ENCODE results near the gene PLCH2. TPM values are rescaled to one million over a fixed set of nuclear protein-coding genes. Genes with fewer than 3 reads are reported as not detected.

PLCH2 gene
- total and polyA plus RNA-seq, 8 donors = 0.67 to 6.5 (median 3.7) TPM

GRCh38 chr1:2506007-2506860 lies 30.1 kb downstream of the PLCH2 start:
- H3K4me3 ChIP-seq = no peak overlapping the region
- no peak for ATAC-seq
- no peaks in the 10 kb centered on the region for H3K4me1 ChIP-seq
- DNase-seq = no peak
- intact Hi-C loops (cut with DNase I) = no loop called here
- H3K36me3 ChIP-seq = peaks cover 1 to 41% of the 10 kb centered on the region in 2 donors
- no peak overlapping the region for H3K27ac ChIP-seq
- H3K9me3 ChIP-seq = no peaks in the 10 kb centered on the region
- no peak for TF ChIP-seq CTCF (IDR thresholded peaks at IDR 0.05)
- H3K27me3 ChIP-seq = peaks cover 8 to 53% of the 10 kb centered on the region in 2 donors

GRCh38 chr1:2506901-2507565 lies 30.9 kb downstream of the PLCH2 start:
- no peak overlapping the region for H3K4me3 ChIP-seq
- no peak for DNase-seq
- intact Hi-C loops (cut with DNase I) = no loop called here
- no peak overlapping the region for H3K27ac ChIP-seq
- H3K36me3 ChIP-seq = peaks cover 4 to 49% of the 10 kb centered on the region in 2 donors
- no peaks in the 10 kb centered on the region for H3K4me1 ChIP-seq
- peaks cover 8 to 45% of the 10 kb centered on the region in 2 donors for H3K27me3 ChIP-seq
- peak; percentile 15 for ATAC-seq
- TF ChIP-seq CTCF (IDR thresholded peaks at IDR 0.05) = no peak
- H3K9me3 ChIP-seq = no peaks in the 10 kb centered on the region

- H3K4me1 ChIP-seq = no peaks in the 10 kb centered on the region
- no peak overlapping the region for H3K27ac ChIP-seq
- DNase-seq (no peak), ATAC-seq (no peak)
- H3K36me3 ChIP-seq = peaks cover 4 to 57% of the 10 kb centered on the region in 2 donors
- H3K4me3 ChIP-seq = no peak overlapping the region
- no peak for TF ChIP-seq CTCF (IDR thresholded peaks at IDR 0.05)
- peaks cover 8 to 38% of the 10 kb centered on the region in 2 donors for H3K27me3 ChIP-seq
- H3K9me3 ChIP-seq = no peaks in the 10 kb centered on the region
- intact Hi-C loops (cut with DNase I) = no loop called here
Measured at GRCh38 chr1:2507744-2508155, 31.7 kb downstream of the PLCH2 start.

GRCh38 chr1:2508180-2508579 lies 32.1 kb downstream of the PLCH2 start:
- no peak for TF ChIP-seq CTCF (IDR thresholded peaks at IDR 0.05)

GRCh38 chr1:2508751-2509150 lies 32.7 kb downstream of the PLCH2 start:
- Histone ChIP-seq H3K27me3 (peaks cover 8 to 28% of the 10 kb centered on the region in 2 donors), H3K9me3 (no peaks in the 10 kb centered on the region), H3K36me3 (peaks cover 4 to 67% of the 10 kb centered on the region in 2 donors), H3K4me1 (no peaks in the 10 kb centered on the region), H3K27ac (no peak overlapping the region), H3K4me3 (no peak overlapping the region)
- ATAC-seq = no peak
- TF ChIP-seq CTCF (IDR thresholded peaks at IDR 0.05) = no peak
- intact Hi-C loops (cut with DNase I) = no loop called here
- DNase-seq = no peak

More at GRCh38 chr1:2508180-2508579, 32.1 kb downstream of the PLCH2 start:
- Histone ChIP-seq H3K27ac (no peak overlapping the region), H3K4me1 (no peaks in the 10 kb centered on the region), H3K36me3 (peaks cover 4 to 61% of the 10 kb centered on the region in 2 donors), H3K9me3 (no peaks in the 10 kb centered on the region), H3K27me3 (peaks cover 8 to 33% of the 10 kb centered on the region in 2 donors), H3K4me3 (no peak overlapping the region)
- ATAC-seq = no peak
- DNase-seq = no peak
- intact Hi-C loops (cut with DNase I) = no loop called here

Data from left lung (tissue), 10 donors.